ENCODE measurements around the gene EPB41.

Gene EPB41

DNA sequence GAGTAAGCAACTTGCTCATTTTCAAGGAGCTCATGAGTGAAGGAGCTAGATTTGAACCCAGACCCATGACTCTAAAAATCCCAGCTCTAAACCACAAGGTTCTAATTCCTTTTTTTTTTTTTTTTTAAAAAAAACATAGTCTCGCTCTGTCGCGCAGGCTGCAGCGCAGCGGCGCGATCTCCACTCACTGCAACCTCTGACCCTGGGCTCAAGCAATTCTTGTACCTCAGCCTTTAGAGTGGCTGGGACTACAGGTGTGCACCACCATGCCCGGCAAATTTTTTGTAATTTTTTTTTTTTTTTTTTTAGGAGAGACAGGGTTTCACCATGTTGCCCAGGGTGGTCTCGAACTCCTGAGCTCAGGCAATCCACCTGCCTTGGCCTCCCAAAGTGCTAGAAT lies 253.5 kb downstream of the EPB41 start:
- no peak for DNase-seq

Measured in amygdala (tissue), 56 donors.